Central memory CD8-positive, alpha-beta T cell (primary cell): Measurements from ENCODE around the gene CLGN.
A peak's percentile ranks its signal among the peaks of the same experiment; 100 is the strongest.
"Not testable (repeated sequence)": the region's sequence is repeated elsewhere in the genome, so short reads cannot be mapped to it uniquely, and the experiment has no call there.

Experiments used
- ATAC-seq: fragments of 150-1000 bp; cut with Tn5 transposase; replicated peaks from 2 replicates; pipeline ENCODE4 v1.10.0; 2022; ENCODE audit warnings: mild to moderate bottlenecking, moderate FRiP score, moderate number of reproducible peaks; ENCODE audit not compliant: poor library complexity, severe bottlenecking; ENCODE audit errors: extremely low read depth
- DNase-seq, 2 donors: peaks; one replicate each; pipeline ENCODE4 v3.0.0; 2021; ENCODE audit warnings: low spot score in 2 of 2
- H3K27ac Mint-ChIP-seq: one replicate; pipeline ENCODE4 v1.8.0; 2022; ENCODE audit warnings: low read depth, mild to moderate bottlenecking, moderate library complexity, mixed read lengths
- H3K27me3 Mint-ChIP-seq: one replicate; pipeline ENCODE4 v1.8.0; 2022; ENCODE audit warnings: mixed read lengths
- H3K36me3 Mint-ChIP-seq: one replicate; pipeline ENCODE4 v1.8.0; 2022; ENCODE audit warnings: mild to moderate bottlenecking, moderate library complexity, mixed read lengths; ENCODE audit not compliant: insufficient read depth
- H3K4me1 Mint-ChIP-seq: one replicate; pipeline ENCODE4 v1.8.0; 2022; ENCODE audit warnings: mixed read lengths
- H3K4me3 Mint-ChIP-seq: one replicate; pipeline ENCODE4 v1.8.0; 2022; ENCODE audit warnings: mild to moderate bottlenecking, moderate library complexity, mixed read lengths
- H3K9me3 Mint-ChIP-seq: one replicate; pipeline ENCODE4 v1.8.0; 2022; ENCODE audit warnings: mixed read lengths

Gene CLGN

GRCh38 chr4:140426610-140427105, 790 bp downstream of the CLGN start:
- Mint-ChIP-seq H3K36me3 (no peaks in the 10 kb centered on the region), H3K4me1 (peaks cover 6% of the 10 kb centered on the region), H3K9me3 (no peaks in the 10 kb centered on the region), H3K27me3 (peaks cover 82% of the 10 kb centered on the region), H3K4me3 (peak overlapping the region; percentile 78), H3K27ac (no peak overlapping the region)
- ATAC-seq (no peak), DNase-seq (no peak)

GRCh38 chr4:140423106-140423505, 4.3 kb downstream of the CLGN start:
- DNase-seq (no peak), ATAC-seq (no peak)
- Mint-ChIP-seq H3K4me1 (peaks cover 6% of the 10 kb centered on the region), H3K27me3 (peaks cover 55% of the 10 kb centered on the region), H3K27ac (no peak overlapping the region), H3K9me3 (no peaks in the 10 kb centered on the region), H3K4me3 (no peak overlapping the region), H3K36me3 (no peaks in the 10 kb centered on the region)

GRCh38 chr4:140413130-140413969, 14.1 kb downstream of the CLGN start:
- not testable (repeated sequence) for H3K4me3 Mint-ChIP-seq, H3K36me3 Mint-ChIP-seq, H3K27ac Mint-ChIP-seq, ATAC-seq, DNase-seq, H3K4me1 Mint-ChIP-seq, H3K9me3 Mint-ChIP-seq
- peaks cover 39% of the 10 kb centered on the region for H3K27me3 Mint-ChIP-seq

GRCh38 chr4:140408974-140409373, 18.5 kb downstream of the CLGN start:
- Mint-ChIP-seq H3K36me3 (no peaks in the 10 kb centered on the region), H3K9me3 (no peaks in the 10 kb centered on the region), H3K27me3 (peaks cover 62% of the 10 kb centered on the region), H3K4me3 (no peak overlapping the region), H3K4me1 (no peaks in the 10 kb centered on the region), H3K27ac (no peak overlapping the region)
- ATAC-seq (no peak), DNase-seq (no peak)

GRCh38 chr4:140406292-140406691, 21.2 kb downstream of the CLGN start:
- Mint-ChIP-seq H3K27me3 (peaks cover 43% of the 10 kb centered on the region), H3K36me3 (no peaks in the 10 kb centered on the region), H3K27ac (no peak overlapping the region), H3K4me3 (no peak overlapping the region), H3K9me3 (no peaks in the 10 kb centered on the region), H3K4me1 (no peaks in the 10 kb centered on the region)
- DNase-seq (no peak), ATAC-seq (no peak)

- DNase-seq: no peak
- no peaks in the 10 kb centered on the region for H3K9me3 Mint-ChIP-seq
- no peaks in the 10 kb centered on the region for H3K4me1 Mint-ChIP-seq
- peaks cover 34% of the 10 kb centered on the region for H3K27me3 Mint-ChIP-seq
- no peaks in the 10 kb centered on the region for H3K36me3 Mint-ChIP-seq
- no peak overlapping the region for H3K27ac Mint-ChIP-seq
- H3K4me3 Mint-ChIP-seq: no peak overlapping the region
- no peak for ATAC-seq
Measured at GRCh38 chr4:140400111-140400510, 27.3 kb downstream of the CLGN start.

GRCh38 chr4:140395668-140396067, 31.8 kb downstream of the CLGN start:
- H3K9me3 Mint-ChIP-seq: no peaks in the 10 kb centered on the region
- no peak overlapping the region for H3K27ac Mint-ChIP-seq
- no peaks in the 10 kb centered on the region for H3K36me3 Mint-ChIP-seq
- H3K27me3 Mint-ChIP-seq: peaks cover 52% of the 10 kb centered on the region
- no peak for ATAC-seq
- H3K4me1 Mint-ChIP-seq: no peaks in the 10 kb centered on the region
- no peak overlapping the region for H3K4me3 Mint-ChIP-seq
- no peak for DNase-seq

- H3K36me3 Mint-ChIP-seq: peaks cover 3% of the 10 kb centered on the region
- H3K27ac Mint-ChIP-seq: no peak overlapping the region
- no peaks in the 10 kb centered on the region for H3K4me1 Mint-ChIP-seq
- H3K9me3 Mint-ChIP-seq: no peaks in the 10 kb centered on the region
- ATAC-seq (no peak), DNase-seq (no peak)
- H3K4me3 Mint-ChIP-seq: no peak overlapping the region
- peaks cover 28% of the 10 kb centered on the region for H3K27me3 Mint-ChIP-seq
Measured at GRCh38 chr4:140388015-140388414, 39.4 kb downstream of the CLGN start.

- no peak overlapping the region for H3K4me3 Mint-ChIP-seq
- ATAC-seq: no peak
- no peaks in the 10 kb centered on the region for H3K4me1 Mint-ChIP-seq
- no peak for DNase-seq
- no peak overlapping the region for H3K27ac Mint-ChIP-seq
- peaks cover 7% of the 10 kb centered on the region for H3K36me3 Mint-ChIP-seq
- no peaks in the 10 kb centered on the region for H3K27me3 Mint-ChIP-seq
- H3K9me3 Mint-ChIP-seq: no peaks in the 10 kb centered on the region
Measured at GRCh38 chr4:140382732-140383131, 44.7 kb downstream of the CLGN start.

- H3K36me3 Mint-ChIP-seq: no peaks in the 10 kb centered on the region
- no peaks in the 10 kb centered on the region for H3K27me3 Mint-ChIP-seq
- ATAC-seq (no peak), DNase-seq (no peak)
- no peak overlapping the region for H3K27ac Mint-ChIP-seq
- H3K9me3 Mint-ChIP-seq: no peaks in the 10 kb centered on the region
- peaks cover 35% of the 10 kb centered on the region for H3K4me1 Mint-ChIP-seq
- no peak overlapping the region for H3K4me3 Mint-ChIP-seq
Measured at GRCh38 chr4:140374130-140374477, 53.3 kb downstream of the CLGN start.

- H3K27ac Mint-ChIP-seq: no peak within 1 kb of the TSS
- no peaks in the 10 kb centered on the region for H3K27me3 Mint-ChIP-seq
- no peaks in the 10 kb centered on the region for H3K36me3 Mint-ChIP-seq
- ATAC-seq (peak; percentile 94), DNase-seq (peak; percentile 89 to 92)
- H3K4me3 Mint-ChIP-seq: no peak within 1 kb of the TSS
- peaks cover 35% of the 10 kb centered on the region for H3K4me1 Mint-ChIP-seq
- H3K9me3 Mint-ChIP-seq: no peaks in the 10 kb centered on the region
Measured at GRCh38 chr4:140373328-140374129, 53.9 kb downstream of the CLGN start, which contains the start of gene SCOC. TSS of gene SCOC (plus strand) at chr4:140373646. CDS start at chr4:140379171, 5,525 bp downstream.

- DNase-seq: peak in 1 of 2 donors; percentile 33
- Mint-ChIP-seq H3K36me3 (no peaks in the 10 kb centered on the region), H3K27me3 (no peaks in the 10 kb centered on the region), H3K27ac (no peak overlapping the region), H3K4me3 (no peak overlapping the region), H3K9me3 (no peaks in the 10 kb centered on the region), H3K4me1 (peaks cover 35% of the 10 kb centered on the region)
- peak; percentile 75 for ATAC-seq
Measured at GRCh38 chr4:140372751-140373327, 54.6 kb downstream of the CLGN start.
